C1 segment of cervical spinal cord (tissue), 14 donors: ENCODE results near the gene PAXIP1.
A peak's percentile ranks its signal among the peaks of the same experiment; 100 is the strongest.
"Not testable (repeated sequence)": the region's sequence is repeated elsewhere in the genome, so short reads cannot be mapped to it uniquely, and the experiment has no call there.

Experiments used
- DNase-seq, 14 donors: peaks; one replicate each; lab custom pipeline; 2025; lab: John Stamatoyannopoulos, UW

The PAXIP1 gene

GRCh38 chr7:154946166-154946565 lies 56.8 kb downstream of the PAXIP1 start:
- DNase-seq, result no peak

- no peak for DNase-seq
Measured at GRCh38 chr7:154943906-154944305, 59.0 kb downstream of the PAXIP1 start.

DNA sequence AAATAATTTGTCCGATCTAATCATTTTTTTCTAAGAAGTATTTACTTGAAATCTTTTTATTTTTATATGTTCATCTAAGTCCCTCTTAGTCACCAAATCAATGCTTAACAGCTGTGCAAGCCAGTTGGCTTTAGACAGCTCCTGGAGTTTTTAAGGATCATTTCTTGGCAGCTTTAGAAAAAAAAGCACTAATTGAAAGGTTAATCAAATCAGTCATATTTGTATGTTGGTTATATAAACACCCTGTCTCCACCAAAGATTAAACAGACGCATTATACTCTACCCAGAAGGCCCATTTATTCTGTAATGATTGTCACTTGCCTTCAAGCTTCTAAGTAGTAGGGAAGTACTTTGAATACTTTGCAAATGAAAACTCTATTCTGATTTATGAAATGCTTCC lies 60.2 kb downstream of the PAXIP1 start:
- no peak for DNase-seq

DNA sequence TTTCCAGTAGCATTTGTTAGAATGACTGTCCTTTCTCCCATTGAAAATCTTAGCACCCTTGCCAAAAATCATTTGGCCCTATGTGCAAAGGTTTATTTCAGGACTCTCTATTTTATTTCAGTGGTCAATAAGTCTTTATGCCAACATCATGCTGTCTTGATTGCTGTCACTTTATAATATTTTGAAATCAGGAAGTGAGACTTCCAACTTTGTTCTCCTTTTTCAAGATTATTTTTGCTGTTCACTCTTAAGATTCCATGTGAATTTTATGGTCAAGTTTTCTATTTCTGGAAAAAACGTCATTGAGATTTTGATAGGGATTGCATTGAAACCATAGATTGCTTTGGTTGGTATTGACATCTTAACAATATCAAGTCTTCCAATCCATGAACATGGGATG lies 65.1 kb downstream of the PAXIP1 start:
- DNase-seq, result no peak

DNA sequence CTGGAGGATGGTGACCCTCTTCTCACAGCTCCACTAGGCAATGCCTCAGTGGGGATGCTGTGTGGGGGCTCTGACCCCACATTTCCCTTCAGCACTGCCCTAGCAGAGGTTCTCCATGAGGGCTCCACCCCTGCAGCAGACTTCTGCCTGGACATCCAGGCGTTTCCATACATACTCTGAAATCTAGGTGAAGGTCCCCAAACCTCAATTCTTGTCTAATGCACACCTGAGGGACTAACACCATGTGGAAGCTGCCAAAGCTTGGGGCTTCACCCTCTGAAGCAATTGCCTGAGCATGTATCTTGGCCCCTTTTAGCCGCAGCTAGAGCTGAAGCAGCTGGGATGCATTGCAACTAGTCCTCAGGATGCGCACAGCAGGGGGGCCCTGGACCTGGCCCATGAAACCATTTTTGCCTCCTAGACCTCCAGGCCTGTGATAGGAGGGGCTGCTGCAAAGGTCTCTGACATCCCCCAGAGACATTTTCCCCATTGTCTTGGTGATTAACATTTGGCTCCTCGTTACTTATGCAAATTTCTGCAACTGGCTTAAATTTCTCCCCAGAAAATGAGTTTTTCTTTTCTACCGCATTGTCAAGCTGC lies 68.5 kb downstream of the PAXIP1 start:
- DNase-seq, result not testable (repeated sequence)

DNA sequence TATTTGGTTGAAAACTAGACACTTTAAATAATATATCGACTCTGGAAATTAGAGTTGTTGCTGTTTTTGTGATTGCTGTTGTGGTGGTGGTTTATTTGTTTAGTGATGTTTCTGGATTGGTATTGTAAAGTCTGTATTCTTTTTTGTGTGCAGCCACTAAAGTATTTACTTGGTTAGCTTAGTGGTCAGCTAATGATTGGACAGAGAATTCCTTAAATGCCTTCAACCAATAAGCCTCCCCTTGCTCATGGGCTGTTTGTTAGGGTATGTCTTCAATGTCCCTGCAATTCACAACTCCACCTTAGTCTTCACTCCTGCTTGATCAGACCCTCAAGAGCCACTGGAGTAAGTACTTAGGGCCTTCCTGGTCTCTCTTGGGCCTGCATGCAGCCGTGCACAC lies 71.0 kb downstream of the PAXIP1 start:
- no peak for DNase-seq

- no peak for DNase-seq
Measured at GRCh38 chr7:154929006-154929726, 73.8 kb downstream of the PAXIP1 start.

DNA sequence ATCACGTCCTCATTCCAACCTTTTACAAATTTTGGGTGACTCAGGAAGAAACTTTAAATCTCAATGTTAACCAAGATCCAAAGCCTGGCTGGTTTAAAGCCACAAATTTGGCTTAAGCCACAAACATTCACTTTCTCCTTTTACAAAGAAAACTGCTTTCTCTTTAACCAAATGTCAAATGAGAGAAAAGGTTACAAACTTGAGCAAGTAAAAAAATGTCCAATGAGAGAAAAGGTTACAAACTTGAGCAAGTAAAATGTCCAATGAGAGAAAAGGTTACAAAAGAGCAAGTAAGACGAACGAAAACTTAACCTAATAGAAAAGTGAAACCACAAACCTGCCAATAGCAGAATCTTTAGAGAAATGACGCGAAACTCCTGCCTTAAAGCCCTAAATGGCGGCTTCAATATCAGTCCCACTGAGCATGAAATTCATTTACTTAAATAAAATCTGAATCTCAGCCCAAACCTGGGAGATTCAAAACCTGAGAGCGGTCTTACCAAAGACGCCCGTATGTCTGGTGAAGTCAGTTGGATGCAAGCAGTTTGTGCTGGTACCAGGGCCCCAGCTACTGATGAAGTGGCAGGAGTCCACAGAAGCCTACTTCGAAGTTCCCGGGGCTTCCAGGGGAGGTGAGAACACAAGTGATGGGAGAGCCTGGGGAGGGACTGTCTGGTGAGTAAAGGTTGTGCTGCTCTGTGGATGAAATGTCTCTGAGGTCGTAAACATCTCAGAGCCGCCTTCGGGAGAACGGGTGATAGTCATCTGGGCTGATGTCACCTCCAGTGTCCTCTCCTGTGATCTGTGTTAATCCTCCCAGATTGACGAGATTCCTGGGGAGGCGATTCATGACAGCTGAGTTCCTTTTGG lies 74.6 kb downstream of the PAXIP1 start:
- DNase-seq, result peak in 7 of 14 donors; percentile 25 to 49 (median 31)

DNA sequence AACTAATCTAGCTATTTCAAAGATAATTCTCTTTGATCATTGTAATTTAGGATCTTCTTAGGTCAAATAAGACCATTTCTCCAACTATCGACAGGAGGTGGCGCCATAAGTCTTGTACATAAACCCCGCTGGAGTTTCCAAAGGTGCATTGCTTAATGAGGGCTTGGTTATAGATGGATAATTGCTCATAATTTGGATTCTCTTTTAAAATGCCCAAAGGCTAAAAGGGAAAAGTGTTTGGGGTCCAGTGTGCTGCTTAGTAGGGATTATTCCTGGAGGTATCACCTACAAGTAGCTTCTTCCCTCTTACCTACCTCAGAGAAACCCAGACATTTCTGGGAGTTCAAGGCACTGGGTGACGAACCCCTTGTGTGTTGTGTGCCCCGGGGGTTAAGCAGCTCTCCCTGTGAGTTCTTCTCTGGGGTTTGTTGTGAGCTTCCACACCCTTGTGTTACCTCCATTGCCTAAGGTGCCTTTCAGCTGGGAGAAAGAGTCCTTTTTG lies 75.2 kb downstream of the PAXIP1 start:
- peak in 11 of 14 donors; percentile 20 to 67 (median 34) for DNase-seq

DNA sequence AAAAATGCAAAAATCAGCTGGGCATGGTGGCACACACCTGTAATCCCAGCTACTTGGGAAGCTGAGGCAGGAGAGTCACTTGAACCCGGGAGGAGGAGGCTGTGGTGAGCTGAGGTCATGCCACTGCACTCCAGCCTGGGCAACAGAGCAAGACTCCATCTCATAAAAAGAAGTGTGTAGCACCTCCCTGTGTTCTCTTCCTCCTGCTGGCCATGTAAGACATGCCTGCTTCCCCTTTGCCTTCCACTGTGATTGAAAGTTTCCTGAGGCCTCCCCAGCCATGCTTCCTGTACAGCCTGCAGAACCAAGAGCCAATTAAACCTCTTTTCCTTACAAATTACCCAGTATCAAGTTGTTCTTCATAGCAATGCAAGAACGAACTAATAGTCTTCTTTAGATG lies 80.5 kb downstream of the PAXIP1 start:
- DNase-seq, result not testable (repeated sequence)

- DNase-seq, result no peak
Measured at GRCh38 chr7:154919344-154920225, 83.3 kb downstream of the PAXIP1 start.

DNA sequence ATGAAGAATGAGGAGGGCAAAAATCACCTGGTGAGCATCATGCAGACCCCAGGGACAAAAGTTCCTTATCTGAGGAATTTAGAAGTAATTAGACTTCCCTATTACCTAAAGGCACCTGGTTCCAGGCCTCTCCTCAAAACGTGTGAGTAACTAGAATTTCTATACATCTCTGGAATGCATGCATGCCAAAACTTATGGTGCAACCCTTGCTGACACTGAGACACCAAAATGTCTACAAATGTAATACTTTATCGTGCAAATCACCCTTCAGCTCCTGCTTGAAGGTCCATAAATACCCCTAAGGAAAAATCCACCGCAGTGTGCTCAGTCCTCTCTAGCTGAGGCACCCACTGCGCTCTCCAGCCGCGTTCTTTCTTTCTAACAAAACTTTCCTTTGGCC lies 84.2 kb downstream of the PAXIP1 start:
- DNase-seq, result no peak

DNA sequence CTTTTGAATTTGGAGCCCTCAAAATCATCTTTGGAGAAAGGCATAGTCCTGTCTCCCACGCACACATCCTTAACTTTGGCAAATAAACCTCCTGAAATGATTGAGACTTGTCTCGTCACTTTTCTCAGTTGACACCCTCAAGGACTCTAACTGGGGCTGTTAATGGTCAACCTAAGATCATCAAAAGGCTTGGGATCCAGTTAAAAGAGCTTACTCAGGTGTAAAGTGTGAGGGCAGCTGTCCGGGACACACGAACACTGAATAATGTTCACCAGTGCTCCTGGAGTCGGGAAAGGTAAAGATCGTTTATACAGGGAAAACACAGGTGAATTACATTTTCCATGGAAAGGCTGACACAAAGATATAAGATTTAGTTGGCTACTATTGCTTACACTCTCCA lies 84.7 kb downstream of the PAXIP1 start:
- no peak for DNase-seq

GRCh38 chr7:154917808-154918160 lies 85.1 kb downstream of the PAXIP1 start:
- DNase-seq, result no peak

- no peak for DNase-seq
Measured at GRCh38 chr7:154916856-154917807, 85.8 kb downstream of the PAXIP1 start.

GRCh38 chr7:154916381-154916780 lies 86.5 kb downstream of the PAXIP1 start:
- peak in 1 of 14 donors; percentile 80 for DNase-seq

- DNase-seq, result no peak
Measured at GRCh38 chr7:154915600-154915999, 87.3 kb downstream of the PAXIP1 start.

DNA sequence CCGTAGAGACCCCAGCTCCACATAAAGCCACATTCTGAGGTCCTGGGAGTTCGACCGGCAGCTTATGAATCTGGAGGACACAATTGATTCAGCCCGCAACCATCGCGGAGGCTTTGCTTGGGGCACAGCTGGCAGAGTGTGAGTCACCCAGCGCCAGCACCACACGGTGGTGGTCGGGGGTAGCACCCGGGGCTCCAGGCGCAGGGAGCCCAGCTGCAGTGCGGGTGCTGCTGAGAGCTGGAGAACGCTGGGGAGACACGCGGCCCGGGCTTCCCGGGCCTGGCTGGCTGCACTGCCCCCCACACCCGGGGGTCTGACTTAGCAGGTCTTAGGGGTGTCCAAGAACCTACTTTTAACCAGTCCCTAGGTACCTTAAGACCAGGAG lies 87.9 kb downstream of the PAXIP1 start:
- no peak for DNase-seq

DNA sequence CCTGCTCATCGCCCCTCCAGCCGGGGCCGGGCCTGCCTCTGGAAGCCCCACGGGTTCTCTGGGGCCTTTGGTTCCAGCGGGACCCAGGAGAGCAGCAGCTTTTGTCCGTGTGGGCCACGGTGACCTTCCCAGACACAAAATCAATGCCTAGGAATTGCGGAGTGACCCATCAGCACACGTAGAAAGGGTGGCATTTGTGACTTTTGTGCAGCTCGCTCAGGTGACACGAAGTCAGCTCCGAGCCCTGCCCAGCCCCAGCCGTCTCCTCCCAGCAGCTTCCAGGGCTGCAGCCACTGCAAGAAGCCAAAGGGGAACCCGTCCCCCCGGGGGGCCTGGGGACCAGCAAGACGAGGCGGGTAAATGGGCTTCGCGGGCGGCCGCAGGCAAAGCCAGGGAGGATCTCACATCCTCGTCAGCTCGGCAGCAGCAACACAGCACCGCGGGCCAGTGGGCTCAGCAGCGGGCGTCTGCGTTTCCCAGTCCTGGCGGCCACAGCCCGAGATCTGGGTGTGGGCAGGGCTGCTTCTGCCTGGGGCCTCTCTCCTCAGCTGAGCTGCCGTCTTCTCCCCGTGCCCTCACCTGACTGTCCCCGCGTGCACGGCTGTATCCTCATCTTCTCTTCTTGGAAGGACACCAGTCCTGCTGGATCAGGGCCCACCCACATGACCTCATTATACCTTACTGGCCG lies 88.5 kb downstream of the PAXIP1 start:
- DNase-seq, result peak in 1 of 14 donors; percentile 9
